Kidney (tissue), 14 donors: Measurements from ENCODE around the gene ADGRA3. TPM values are rescaled to one million over a fixed set of nuclear protein-coding genes. Genes with fewer than 3 reads are reported as not detected.
A peak's percentile ranks its signal among the peaks of the same experiment; 100 is the strongest.

Experiments used
- DNase-seq, 5 donors: peaks; one replicate each; pipeline ENCODE4 v3.0.0-alpha.2; 2013 to 2020
- FAIRE-seq: peaks from 2 replicates; lab custom pipeline; 2012; peaks lifted over from hg19 to GRCh38; lab: Jason Lieb, UNC
- H3K27ac ChIP-seq, 2 donors: one replicate each; pipeline ENCODE4 v1.7.0; 2013; ENCODE audit warnings: low read depth in 2 of 2, low read length in 2 of 2, inconsistent platforms in 1 of 2
- H3K27me3 ChIP-seq: one replicate; pipeline ENCODE4 v1.7.1; 2013; ENCODE audit warnings: low read length, inconsistent platforms; ENCODE audit not compliant: control insufficient read depth, insufficient read depth
- H3K36me3 ChIP-seq, 3 donors: one replicate each; pipeline versions ENCODE4 v1.7.0 to v1.7.1; 2013; ENCODE audit warnings: low read length in 3 of 3, control low read depth in 1 of 3, inconsistent platforms in 1 of 3; ENCODE audit not compliant: insufficient read depth in 3 of 3, control insufficient read depth in 2 of 3
- H3K4me1 ChIP-seq, 3 donors: one replicate each; pipeline versions ENCODE4 v1.7.0 to v1.7.1; 2013; ENCODE audit warnings: low read length in 3 of 3, inconsistent platforms in 1 of 3, low read depth in 1 of 3; ENCODE audit not compliant: control insufficient read depth in 2 of 3, insufficient read depth in 2 of 3
- H3K4me3 ChIP-seq, 3 donors: one replicate each; pipeline versions ENCODE4 v1.7.0 to v1.8.1; 2013; ENCODE audit warnings: low read length in 3 of 3, control low read depth in 1 of 3, inconsistent platforms in 1 of 3
- H3K9ac ChIP-seq, 3 donors: one replicate each; pipeline versions ENCODE4 v1.7.0 to v1.7.1; 2013; ENCODE audit warnings: low read length in 3 of 3, control low read depth in 1 of 3, inconsistent platforms in 1 of 3
- H3K9me3 ChIP-seq, 3 donors: one replicate each; pipeline versions ENCODE4 v1.7.0 to v1.7.1; 2013; ENCODE audit warnings: low read length in 3 of 3, control low read depth in 1 of 3, inconsistent platforms in 1 of 3; ENCODE audit not compliant: control insufficient read depth in 2 of 3, insufficient read depth in 1 of 3
- intact Hi-C: fragments of 100-400 bp; cut with DNase I; formaldehyde crosslinking; loops from one replicate; pipeline ENCODE4 v1.11.1; 2022
- polyA plus RNA-seq: library from polyadenylated mRNA; stranded (reverse); fragments of 350-450 nt; fragmentation: Illumina TruSeq; extraction: RNeasy Lipid Tissue Mini Kit (QIAGEN cat#74804); gene quantifications from one replicate; pipeline ENCODE4 v1.2.3, GENCODE V29; 2014; ENCODE audit warnings: low read depth, low replicate concordance; ENCODE audit not compliant: insufficient read depth
- total RNA-seq: library from RNA; stranded (reverse); fragmentation: NEBNext Ultra II Directional; extraction: Animal tissue kit (Norgen Biotek cat#: 25700); gene quantifications from one replicate; pipeline ENCODE4 v1.2.1, GENCODE V29; 2021
- TF ChIP-seq, protein P1 (sequence below): IDR thresholded peaks from 3 replicates; pipeline ENCODE4 v1.5.1; 2012; ENCODE audit warnings: mild to moderate bottlenecking, moderate library complexity, borderline replicate concordance; ENCODE audit not compliant: insufficient read depth; ENCODE audit errors: extremely low read depth
- donor health status: control.
- donor health status: control.
- donor health status: control.
- donor health status: control.
- donor health status: control.
- donor health status: DM: yes; HTN: yes; CAD: no.
- donor health status: Normal renal cell carcinoma (clear cell type).

The ADGRA3 gene
- total and polyA plus RNA-seq, 2 donors from 2014 or later: 8.2 to 28.7 TPM

- H3K9me3 ChIP-seq: no peaks in the 10 kb centered on the region
- H3K27ac ChIP-seq: no peak overlapping the region
- H3K4me3 ChIP-seq: no peak overlapping the region
- FAIRE-seq (peak; percentile 11), DNase-seq (no peak)
- TF ChIP-seq, protein P1, sequence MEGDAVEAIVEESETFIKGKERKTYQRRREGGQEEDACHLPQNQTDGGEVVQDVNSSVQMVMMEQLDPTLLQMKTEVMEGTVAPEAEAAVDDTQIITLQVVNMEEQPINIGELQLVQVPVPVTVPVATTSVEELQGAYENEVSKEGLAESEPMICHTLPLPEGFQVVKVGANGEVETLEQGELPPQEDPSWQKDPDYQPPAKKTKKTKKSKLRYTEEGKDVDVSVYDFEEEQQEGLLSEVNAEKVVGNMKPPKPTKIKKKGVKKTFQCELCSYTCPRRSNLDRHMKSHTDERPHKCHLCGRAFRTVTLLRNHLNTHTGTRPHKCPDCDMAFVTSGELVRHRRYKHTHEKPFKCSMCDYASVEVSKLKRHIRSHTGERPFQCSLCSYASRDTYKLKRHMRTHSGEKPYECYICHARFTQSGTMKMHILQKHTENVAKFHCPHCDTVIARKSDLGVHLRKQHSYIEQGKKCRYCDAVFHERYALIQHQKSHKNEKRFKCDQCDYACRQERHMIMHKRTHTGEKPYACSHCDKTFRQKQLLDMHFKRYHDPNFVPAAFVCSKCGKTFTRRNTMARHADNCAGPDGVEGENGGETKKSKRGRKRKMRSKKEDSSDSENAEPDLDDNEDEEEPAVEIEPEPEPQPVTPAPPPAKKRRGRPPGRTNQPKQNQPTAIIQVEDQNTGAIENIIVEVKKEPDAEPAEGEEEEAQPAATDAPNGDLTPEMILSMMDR: no peak
- peaks cover 2 to 6% (median 3%) of the 10 kb centered on the region in 3 donors for H3K4me1 ChIP-seq
- H3K27me3 ChIP-seq: no peaks in the 10 kb centered on the region
- H3K36me3 ChIP-seq: peaks cover 0 to 2% (median 0%) of the 10 kb centered on the region in 3 donors
- no peak overlapping the region for H3K9ac ChIP-seq
- intact Hi-C loops: no loop called here
These were observed 61.5 kb downstream of the ADGRA3 start for GRCh38 chr4:22454216-22454838.

DNA sequence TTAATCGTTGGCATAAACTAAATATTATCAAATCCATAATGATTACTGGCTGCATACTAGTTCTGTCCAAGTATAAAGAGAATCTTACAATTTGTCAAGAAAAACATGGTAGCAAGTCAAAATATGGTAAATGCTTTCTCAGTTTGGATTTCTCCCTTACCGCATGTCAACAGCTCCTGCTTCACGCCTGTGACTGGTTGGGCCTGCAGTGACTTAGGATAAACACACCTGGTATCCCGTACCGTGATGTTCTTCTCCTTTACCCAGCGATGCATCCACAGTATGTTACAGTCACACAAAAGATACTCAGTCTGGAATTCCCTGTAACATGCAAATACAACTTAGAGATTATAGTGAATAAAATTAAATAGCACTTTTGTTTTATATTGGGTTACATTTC, 71.1 kb downstream of the ADGRA3 start:
- TF ChIP-seq, protein P1: no peak
- no peak overlapping the region for H3K9ac ChIP-seq
- H3K9me3 ChIP-seq: no peaks in the 10 kb centered on the region
- intact Hi-C loops: no loop called here
- DNase-seq: no peak
- no peaks in the 10 kb centered on the region for H3K4me1 ChIP-seq
- no peak for FAIRE-seq
- H3K27me3 ChIP-seq: no peaks in the 10 kb centered on the region
- H3K4me3 ChIP-seq: no peak overlapping the region
- H3K36me3 ChIP-seq: peaks cover 0 to 20% (median 8%) of the 10 kb centered on the region in 3 donors
- no peak overlapping the region for H3K27ac ChIP-seq

DNA sequence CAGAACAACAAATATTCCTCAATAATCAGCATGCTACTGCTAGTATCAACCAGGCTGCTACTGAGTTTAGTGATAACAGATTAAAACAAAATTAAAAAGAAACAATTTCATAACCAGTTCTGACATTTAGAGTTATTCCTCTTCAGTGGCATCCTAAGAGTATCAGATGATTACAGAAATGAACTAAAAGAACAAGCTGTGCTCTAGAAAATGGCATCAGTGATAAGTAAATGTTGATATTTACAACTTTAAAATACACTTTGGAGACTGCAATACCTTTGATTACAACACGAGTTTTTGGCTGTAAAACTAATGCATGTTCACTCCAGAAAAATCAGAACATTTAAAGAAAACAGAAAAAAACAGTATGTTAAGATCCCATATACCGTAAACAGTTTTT, 72.9 kb downstream of the ADGRA3 start:
- no peaks in the 10 kb centered on the region for H3K9me3 ChIP-seq

More for the DNA sequence above, 72.9 kb downstream of the ADGRA3 start:
- Histone ChIP-seq H3K4me1 (no peaks in the 10 kb centered on the region), H3K27me3 (no peaks in the 10 kb centered on the region), H3K4me3 (no peak overlapping the region), H3K27ac (no peak overlapping the region), H3K9ac (no peak overlapping the region), H3K36me3 (peaks cover 0 to 15% (median 3%) of the 10 kb centered on the region in 3 donors)
- TF ChIP-seq, protein P1: no peak
- FAIRE-seq (no peak), DNase-seq (no peak)
- intact Hi-C loops: no loop called here
